GM19372 (cell line): ENCODE results near the gene PIEZO2.
"Not testable (repeated sequence)": the region's sequence is repeated elsewhere in the genome, so short reads cannot be mapped to it uniquely, and the experiment has no call there.

Experiments
- ATAC-seq: cut with Tn5 transposase; IDR thresholded peaks from one replicate; pipeline ENCODE4 v1.9.1; 2021; ENCODE audit warnings: mild to moderate bottlenecking, low read depth, moderate library complexity; ENCODE audit not compliant: unreplicated experiment

The PIEZO2 gene

DNA sequence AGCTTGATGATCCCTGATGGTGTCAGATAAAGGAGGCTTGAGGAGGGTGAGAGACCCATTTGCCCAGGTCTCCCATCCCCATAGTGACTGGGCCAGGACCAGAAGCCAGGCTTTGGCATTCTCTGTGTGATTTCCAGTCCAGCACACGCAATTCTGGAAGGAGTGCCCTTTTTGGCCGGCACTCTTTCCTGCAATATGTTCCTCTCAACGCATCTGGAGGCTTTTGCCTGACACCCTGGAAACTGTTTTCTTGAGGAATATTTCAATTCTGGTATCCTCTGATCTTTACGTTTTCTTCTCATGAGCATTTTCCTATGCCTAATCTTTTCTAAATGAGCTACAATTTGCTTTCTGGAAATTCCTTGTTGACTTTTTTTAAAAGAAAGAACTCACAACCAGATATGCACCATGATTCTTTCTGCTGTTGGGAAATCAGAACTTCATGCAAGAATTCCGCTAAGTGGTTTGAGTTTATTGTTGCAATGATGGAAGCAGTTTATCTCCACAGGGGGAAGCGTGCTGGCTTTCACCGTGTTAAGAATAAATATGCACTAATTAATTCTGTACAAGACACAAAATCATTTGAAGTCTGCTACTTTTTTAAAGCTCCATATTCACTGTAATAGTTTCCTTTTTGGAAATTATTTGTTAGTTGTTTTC, 479.8 kb downstream of the PIEZO2 start:
- ATAC-seq: no peak

DNA sequence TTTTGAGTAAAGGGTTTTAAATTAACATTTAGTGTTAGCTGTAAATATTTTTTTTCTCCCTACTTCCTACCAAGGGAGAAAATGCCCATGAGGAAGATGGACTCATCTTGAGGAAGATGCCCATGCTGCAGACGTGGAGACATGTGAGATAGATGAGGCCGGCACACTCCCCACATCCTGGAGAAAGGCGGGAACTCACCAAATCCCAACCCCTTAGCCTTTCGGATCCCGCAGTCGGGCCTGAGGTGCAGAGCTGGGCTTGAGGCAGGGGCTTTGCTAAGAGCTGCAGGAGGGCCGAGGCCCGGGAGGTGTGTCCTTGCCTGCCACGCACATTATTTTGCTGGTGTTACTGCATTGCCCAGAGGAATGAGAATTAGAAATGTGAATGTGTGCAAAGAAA, 485.6 kb downstream of the PIEZO2 start:
- ATAC-seq: no peak

DNA sequence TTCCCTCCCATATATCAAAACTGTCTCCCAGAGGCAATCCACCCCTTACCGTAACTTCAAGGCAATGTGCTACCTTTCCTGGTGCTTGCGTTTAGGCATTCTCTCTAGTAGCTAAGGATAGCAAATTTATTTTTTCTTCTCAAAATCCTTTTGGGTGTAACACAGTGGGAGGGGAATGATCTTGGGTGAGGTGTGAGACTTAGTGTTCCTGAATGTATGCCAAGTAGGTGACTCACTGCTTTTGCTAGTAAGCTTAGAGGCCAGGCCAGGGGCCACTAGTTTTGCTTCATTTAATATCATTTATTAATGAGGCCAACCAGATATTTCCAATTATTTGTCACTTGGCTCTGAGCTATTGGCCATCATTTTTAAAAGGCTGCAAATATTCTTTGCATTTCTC, 488.1 kb downstream of the PIEZO2 start:
- ATAC-seq: no peak

DNA sequence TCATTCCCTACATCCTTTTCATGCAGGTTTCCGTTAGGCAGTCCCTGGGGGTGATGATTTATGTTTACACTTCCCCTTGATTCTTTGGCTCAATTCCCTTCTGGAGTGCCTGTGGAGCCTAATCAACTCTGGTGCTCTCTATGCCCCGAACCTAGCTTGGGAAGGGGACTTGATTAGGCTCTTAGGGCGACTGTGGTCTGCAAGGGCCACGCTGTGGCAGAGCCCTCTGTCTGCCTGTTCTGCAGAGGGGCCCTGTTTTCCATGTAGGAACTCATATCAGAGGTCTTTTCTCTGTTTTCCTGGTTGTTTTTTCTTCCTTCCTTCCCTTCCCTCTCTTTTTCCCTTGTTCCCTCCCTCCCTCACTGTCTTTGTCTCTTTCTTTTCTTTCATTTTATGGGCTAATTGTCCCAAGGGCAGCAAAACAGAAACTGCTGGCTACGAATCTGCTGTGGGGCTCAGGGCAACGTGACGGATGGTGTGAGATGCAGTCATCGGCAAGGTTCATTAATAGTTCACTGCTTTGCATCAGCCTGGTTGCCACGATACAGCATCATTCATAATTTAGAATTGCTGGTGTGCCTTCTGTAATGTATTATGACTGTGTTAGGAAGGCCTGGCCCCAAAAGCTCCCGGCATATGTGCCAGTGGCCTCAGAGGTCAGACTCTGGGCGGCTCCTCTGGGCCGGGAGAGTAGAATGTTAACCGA, 489.0 kb downstream of the PIEZO2 start:
- ATAC-seq: no peak

DNA sequence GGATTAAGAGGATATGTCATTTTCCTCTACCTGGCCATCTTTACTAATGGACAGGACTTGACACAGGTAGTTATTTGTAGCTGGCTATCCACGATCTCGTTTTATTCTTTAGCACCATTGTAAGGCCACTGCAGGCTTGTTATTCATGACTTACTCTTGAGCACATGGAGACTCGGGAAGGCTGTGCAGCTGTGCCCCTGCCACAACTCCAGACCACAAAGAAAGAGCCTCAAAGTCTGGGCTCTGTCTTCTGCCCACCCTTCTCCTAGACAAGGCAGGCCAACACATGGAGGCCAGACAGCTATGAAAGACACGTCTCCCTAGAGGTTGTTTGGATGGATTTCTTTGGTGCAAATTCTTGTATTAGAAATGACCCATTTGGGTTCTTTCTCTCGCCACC, 489.8 kb downstream of the PIEZO2 start:
- ATAC-seq: no peak

DNA sequence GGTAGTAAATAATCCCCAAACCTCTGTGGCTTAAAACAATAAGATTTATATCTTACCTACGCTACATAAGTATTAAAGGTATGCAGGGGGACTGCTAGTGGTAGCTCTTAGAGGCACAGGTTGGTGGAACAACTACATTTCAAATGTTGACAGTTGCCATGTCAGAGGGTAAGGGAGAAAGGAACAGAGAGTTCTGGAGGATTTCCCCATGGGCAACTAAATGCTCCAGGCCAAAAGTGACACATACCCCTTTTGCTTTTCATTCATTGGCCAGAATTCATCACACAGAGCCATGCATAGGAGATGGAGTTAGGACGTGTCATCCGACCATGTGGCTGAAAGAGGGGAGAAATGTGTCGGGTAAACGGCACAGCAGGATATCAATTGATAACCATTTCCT, 490.4 kb downstream of the PIEZO2 start:
- ATAC-seq: no peak

DNA sequence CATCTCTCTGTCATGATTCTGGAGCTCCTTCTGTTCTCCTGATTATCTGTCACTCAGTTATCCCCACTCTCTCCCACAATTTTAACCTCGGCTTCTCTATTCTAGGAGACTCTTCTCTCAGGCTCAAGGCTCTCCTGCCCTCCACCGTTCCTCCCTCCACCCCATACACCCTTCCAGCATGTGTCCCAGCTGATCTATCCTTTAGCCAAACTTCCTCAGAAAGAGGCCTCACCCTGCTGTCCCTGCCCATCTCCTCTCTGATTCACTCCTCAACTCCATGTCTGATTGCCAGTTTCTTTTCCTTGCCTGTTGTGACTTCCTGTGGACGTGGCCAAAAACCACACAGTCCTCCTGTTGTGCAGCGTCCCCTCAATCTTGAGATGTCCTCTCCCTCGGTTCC, 505.4 kb downstream of the PIEZO2 start:
- not testable (repeated sequence) for ATAC-seq

DNA sequence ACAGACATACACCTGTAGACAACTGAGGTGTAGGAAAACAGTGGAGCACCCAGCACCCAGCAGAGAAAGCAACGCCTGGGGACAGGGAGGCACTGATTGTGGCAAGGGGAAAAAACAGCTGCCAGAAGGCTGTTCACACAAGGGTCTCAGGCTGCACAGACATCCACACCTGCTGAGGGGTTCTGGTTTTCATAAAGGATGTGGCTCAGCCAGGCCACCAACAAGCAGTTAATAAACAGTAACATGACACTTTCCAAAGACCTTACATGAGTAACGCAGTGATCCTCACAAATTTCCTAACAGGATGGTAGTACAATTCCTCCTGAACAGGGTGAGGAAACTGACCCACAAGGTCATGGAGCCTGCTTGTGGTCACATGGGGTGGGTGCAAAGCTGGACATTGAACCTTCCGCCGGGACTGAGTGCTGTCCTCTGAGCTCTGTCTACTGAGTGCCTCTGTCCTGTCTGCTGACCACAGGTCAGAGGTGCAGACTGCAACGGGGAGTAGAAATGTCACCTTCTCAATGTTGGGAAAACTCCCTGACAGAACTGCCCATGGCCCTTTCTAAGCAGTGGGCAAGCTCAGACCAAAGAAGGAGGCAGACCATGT, 506.3 kb downstream of the PIEZO2 start:
- not testable (repeated sequence) for ATAC-seq

DNA sequence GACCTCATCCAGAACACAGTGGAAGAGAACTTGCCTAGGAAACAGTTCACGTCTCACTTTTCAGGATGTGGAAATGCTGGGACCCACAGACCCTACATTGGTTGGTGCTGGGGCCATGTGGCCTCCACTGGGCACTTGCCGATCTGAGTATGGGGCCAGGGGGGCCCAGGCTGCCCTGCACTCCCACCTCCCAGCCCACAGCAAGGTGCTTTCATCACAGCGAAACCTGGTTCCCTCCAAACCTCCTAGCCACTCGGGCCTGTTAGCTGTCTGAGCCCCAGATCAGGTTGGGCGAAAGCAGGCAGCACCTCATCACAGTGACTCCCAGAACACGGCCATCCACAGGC, 510.9 kb downstream of the PIEZO2 start:
- not testable (repeated sequence) for ATAC-seq

DNA sequence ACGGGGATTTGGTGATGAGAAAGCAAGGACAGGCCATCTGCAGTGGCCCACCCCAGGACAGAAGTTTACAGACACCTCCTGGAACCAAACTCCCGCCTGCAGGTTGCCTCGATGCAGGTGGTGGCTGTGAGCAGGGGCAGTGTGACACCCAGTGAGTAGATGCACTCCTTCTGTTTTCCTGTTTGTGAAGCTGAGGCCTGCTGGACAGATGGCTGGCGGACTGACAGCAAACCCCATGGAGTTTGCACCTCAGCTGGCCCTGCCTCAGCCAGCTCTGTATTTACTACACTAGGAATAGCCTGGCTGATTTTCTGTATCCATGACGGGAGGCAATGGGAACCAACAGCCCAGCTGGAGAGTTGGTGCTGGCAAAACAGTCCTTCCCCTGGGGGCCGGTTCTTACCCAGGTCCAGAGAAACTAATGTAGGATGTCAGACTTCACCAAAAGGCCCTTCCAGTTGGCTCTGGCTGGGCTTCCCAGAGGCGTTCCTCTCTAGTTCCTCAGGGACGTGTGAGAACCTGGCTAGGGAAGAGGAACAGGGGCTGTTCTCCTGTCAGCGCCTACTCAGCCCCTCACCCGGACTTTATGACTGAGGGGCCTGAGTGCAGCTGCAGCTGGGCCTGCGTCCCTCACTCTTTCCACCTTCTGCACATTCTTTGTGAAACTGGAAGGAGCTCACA, 511.4 kb downstream of the PIEZO2 start:
- ATAC-seq: not testable (repeated sequence)

DNA sequence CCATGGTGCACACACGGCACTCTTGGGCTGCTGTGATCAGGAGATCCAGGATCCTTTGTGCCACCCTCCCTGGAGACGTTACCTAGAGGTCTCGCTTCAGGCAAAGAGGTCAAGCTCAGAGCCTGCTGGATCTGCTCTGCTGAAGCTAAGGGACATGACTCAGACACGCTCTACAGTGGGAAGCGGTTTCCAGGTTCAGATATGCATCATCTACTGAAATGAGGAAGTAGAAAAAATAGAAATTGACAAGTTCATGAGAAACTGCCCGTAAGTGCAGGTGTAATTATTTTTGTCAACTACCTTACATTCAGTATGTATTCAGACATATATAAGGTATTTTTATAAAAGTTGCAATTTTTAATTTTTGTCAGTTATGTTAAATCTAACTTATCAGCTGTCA, 520.3 kb downstream of the PIEZO2 start:
- ATAC-seq: peak; percentile 96

DNA sequence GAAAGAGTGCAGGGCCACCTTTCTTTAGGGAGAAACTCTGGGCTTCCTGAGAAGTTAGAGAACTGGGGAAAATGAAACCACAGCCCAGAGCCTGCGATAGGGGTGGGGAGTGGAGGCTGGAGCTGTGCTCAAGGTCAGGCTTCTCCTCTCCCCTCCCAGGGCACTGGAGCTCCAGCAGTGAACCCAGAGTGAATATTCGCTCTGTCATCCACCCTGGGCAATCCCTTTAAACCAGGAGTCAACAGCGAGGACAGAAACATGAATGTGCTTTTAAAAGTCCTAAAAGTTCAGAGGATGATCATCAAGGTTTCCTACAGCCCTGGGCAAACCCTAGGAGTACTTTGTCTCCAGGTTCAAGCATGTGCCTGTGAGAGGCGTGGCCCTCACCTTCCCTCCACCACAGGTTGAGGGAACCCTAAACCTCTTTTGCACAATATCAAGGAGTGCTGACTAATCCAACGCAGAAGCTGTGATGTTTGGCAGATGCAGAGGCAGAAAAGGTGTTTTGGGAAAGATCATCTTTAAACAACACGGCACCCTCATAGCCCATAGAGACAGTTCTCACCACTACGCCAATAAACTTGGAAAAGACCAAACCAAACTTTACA, 522.7 kb downstream of the PIEZO2 start:
- ATAC-seq: not testable (repeated sequence)

DNA sequence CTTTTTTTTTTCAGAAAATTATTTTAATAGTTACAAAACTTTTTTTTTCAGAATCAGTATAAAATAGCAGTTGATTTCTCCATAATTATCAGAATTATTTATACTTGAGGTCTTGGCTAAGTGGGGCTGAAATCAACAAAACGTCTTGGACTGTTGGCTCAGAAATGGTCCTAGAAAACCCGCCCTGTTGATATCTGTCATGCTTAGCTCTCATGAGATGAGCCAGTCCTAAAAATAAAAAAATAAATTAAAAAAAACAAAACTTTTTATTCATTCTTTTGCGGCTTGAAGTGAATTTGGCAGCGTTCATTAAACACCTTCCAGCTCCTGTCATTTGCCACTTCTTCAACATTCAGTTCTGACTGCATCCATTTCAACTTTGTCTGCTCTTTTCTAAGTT, 525.8 kb downstream of the PIEZO2 start:
- not testable (repeated sequence) for ATAC-seq

DNA sequence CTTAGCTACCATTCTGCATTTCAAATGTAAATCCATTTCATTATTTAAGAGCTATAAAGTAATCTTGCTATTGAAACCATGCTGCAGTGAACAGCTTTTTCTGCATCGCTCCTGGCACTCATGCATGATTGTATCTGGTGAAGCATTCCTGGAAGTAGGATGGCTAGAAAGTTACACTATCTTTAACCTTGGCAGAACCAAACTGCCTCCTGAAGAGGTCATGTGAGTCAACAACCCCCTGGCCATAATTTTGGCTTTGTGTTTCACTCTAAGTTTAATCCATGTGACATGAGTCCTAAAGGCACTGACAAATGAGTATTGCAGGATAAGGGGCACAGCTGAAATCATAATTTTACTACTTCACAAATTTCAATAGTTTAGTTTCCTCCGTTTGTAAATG, 526.4 kb downstream of the PIEZO2 start:
- ATAC-seq: not testable (repeated sequence)

DNA sequence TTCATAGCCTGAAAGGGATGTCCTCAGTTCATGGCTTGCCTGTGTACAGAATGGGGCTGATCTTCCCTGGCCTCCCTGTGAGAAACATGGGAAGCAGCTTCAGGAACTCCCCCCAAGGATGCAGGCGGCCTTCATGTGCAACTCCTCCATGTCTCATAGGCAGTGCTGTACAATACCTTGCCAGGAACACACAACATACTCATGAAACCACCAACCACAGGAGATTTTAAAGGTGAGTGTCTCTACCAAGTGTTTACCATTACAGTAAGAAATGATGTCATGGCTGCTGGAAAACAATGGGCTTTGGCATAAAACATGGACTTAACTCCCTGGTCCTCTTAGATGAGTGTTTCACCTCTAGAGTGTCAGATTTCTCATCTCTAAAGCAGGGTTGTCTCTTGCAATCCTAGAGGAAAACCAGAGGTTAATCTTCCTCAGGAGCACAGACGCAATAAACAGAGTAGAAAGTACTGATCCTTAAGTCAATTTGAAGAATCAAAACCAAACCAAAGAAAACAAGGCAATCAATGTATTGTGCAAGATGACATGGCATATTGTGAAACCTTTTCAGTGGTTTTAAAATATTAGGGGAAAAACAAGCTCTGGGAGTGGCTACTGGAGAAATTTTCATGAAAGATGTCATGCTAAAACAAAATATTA, 528.6 kb downstream of the PIEZO2 start:
- not testable (repeated sequence) for ATAC-seq
